GM18870 (cell line): ENCODE data around the gene CASKIN2.
"Not testable (repeated sequence)": the region's sequence is repeated elsewhere in the genome, so short reads cannot be mapped to it uniquely, and the experiment has no call there.

Experiments used
- ATAC-seq: cut with Tn5 transposase; IDR thresholded peaks from one replicate; pipeline ENCODE4 v1.9.1; 2021; ENCODE audit warnings: moderate library complexity; ENCODE audit not compliant: unreplicated experiment

The CASKIN2 gene

GRCh38 chr17:75473246-75473645 is 42.1 kb downstream of the CASKIN2 start:
- ATAC-seq, result no peak

- ATAC-seq, result no peak
Measured at GRCh38 chr17:75472119-75472518, 43.2 kb downstream of the CASKIN2 start.

DNA sequence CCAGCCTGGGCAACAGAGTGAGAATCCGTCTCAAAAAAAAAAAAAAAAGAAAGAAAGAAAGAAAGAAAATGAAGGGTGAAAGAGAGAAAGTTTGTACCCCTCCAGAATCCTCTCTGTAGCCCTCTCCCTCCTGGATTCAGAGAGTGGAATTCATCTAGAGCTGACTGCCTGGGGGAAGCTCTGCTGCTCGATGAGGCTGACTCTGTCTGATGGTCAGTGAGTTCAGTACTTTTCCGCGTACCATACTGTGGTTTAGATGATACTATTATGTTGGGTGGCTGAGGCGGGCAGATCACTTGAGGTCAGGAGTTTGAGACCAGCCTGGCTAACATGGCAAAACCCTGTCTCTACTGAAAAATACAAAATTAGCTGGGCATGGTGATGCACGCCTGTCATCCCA is 44.1 kb downstream of the CASKIN2 start:
- ATAC-seq, result no peak

GRCh38 chr17:75468779-75469373 is 46.5 kb downstream of the CASKIN2 start:
- ATAC-seq, result no peak

DNA sequence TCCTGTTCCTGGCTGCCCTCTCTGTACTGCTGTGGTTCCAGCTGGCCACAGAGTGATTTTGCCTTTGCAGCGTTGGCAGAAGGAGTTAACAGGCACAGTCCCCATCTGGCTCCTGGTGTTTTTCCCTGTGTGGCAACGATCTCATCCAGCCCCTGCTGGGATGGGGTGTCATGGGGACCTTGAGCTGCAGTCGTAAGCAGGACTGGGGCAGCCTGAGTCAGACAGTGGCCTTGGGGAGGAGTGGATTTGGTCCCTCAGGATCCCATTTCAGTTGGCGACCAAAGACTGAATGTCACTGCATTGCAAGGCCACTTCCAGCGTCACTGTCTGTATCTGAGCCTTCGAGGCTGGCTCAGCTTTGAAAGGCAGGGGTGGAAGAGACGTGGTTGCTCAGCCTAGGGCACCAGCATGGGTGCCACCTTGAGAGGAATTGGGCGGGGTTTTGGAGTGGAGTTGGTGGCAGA is 47.0 kb downstream of the CASKIN2 start:
- ATAC-seq, result no peak

- ATAC-seq, result no peak
Measured at GRCh38 chr17:75465039-75465438, 50.3 kb downstream of the CASKIN2 start.

DNA sequence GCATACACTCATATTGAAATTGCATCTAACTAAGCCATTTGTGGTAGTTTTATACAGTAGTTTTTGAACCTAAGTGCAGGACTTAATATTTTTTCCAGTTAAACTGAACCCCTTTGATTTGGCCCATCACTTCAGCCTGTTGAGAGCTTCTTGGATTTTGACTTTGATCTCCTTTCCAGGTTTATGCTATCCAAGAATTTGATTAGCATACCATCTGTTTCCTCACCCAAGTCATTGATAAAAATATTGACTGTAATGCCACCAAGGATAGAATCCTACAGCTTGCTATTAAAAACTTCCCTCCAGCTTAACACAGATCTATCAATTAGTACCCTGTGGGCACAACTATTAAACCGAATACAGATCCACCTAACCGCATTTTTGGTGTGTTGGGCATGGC is 51.7 kb downstream of the CASKIN2 start:
- ATAC-seq, result no peak

DNA sequence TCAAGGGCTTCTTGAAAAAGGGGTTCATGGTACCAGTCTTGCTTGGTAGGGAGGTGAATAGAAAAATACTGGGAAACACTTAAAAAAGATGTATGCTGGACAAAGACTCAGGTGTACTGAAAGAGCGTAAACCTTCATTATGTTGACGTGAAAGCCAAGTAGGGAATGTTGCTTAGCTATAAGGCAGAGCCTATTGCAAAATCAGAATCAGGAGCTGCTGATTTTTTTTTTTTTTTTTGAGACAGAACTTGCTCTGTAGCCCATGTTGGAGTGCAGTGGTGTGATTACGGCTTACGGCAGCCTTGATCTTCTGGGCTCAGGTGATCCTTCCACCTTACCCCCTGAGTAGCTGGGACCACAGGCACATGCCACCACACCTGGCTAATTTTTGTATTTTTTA is 55.0 kb downstream of the CASKIN2 start:
- ATAC-seq, result no peak

DNA sequence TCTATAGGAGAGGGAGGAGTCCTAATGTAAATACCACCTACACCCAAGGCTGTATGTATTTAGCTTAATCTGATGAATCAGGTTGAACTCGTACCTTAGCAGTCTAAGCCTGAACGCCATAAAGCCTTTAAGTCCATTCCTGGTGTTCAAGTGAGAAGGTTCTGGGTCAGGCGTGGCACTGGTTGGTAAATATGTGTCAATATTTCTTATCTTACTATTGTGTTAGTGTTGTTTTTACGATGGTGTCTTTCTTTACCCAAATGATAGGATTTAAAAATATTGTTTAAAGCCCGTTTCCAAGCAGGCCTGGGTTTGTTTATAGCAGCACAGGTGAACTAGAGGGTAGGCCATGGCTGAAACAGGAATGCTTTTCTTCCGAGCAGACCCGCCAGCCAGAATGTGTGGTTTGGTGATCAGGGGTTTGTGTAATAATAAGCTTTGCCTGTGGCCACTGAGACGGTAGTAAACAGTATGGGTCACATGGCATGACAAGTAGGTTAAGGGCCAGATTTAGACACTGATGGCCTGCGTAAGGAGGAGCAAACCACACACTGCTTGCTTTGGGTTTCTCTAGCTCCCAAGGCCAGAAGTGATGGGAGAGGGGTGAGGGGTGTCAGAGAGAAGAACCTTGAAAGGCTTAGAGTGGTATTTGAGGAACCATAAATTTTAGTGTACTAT is 55.6 kb downstream of the CASKIN2 start:
- no peak for ATAC-seq

DNA sequence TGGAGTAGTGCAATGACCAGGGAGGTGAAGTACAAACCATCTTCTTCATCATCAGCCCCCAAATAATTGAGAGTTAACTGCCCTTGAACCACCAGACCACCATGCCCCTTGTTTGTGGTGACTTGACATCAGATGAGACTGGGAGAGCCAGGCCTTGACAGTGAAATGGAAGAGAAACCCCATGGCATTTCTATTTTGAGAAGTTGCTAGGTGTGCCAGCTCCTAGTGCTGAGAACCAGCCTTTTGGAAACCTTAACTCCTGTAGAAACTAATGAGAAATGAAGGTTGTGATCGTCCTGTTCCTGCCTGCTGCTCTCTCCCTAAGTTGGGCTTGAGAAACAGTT is 56.1 kb downstream of the CASKIN2 start:
- ATAC-seq, result no peak

DNA sequence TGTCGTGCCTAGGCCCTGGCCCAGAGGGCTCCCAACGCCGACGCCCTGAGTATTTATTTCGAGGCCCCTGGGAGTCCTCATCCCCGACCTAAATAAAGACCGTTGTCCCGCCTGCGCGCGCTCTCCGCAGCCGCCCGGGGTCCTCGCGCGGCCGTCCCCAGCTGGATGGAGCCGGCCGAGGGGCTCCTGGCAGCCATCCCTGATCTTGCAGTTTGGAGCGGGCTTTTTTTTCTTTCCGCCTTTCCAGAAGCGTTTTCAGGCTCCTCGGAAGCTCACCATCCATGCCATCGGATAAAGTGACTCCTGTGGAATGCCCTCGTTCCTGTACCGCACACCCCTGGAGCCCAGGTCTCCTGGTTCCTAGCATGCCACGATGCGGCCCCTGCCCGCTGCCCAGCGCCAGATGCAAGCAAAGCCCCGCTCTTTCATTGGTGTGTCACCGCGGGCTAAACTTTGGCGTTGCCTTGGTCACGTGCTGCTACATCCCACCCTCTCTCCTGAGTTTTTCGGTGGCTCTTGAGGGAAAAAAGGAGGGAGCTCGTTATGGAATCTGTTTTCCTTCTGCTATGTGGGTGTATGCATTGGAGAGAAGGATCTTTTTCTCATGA is 58.2 kb downstream of the CASKIN2 start:
- no peak for ATAC-seq

DNA sequence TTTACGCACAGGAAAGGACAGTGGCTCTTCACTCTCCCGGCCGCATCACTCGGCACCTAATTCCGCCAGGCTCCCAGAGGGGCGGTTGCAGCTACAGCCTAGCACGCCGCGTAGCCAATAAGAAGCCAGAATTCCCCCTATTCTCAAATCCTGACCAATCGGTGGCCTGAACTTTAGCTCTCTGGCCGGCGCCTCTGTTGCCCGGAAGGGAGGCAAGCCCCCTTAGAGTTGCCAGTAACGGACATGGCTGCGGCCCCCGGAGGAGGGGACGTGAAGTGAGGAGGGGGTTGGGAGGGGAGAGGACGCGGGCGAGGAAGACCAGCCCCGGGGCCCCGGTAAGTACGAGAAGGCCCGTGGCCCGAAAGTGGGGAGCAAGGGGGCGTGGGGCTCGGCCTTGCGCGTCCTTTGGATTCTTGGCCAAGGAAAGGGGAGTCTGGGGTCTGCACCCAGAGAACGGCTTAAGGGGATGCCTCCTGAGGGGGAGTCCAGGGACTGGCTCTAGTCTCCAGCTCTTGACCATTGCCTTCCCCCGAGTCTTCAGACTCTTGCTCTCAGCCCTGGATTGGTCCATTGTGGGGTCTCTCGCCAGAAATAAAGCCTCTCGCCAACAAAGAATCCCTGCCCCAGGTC is 58.8 kb downstream of the CASKIN2 start, which contains the start of gene TMEM94:
Gene TMEM94, plus strand, starts transcription at position 219 of the 630 bp plus-strand sequence. CDS start 15,271 bp downstream, outside the sequence.
- ATAC-seq, result peak; percentile 90

- no peak for ATAC-seq
Measured at GRCh38 chr17:75456039-75456416, 59.3 kb downstream of the CASKIN2 start.

GRCh38 chr17:75454672-75455071 is 60.7 kb downstream of the CASKIN2 start:
- ATAC-seq, result not testable (repeated sequence)

DNA sequence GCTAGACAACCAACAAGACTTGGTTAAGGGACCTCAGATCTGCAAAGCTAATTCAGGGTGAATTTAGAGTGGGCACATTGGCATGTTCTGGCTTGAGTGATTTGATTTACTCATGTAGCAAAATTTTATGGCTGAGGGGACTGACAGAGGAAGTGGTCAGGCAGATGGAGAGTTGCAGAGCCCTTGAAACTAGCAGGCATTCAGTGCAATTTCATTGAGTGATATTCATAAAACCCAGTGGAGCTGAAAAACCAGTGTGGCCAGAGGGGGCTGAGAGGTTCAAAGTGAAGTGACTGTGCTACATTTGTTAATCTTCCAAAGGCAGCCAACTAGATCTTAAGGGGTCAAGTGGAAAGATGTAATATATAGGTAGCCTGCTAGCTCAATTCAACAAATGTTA is 61.1 kb downstream of the CASKIN2 start:
- no peak for ATAC-seq

- no peak for ATAC-seq
Measured at GRCh38 chr17:75450270-75450669, 65.1 kb downstream of the CASKIN2 start.
